ENCODE measurements around the gene DENND5B. TPM values are rescaled to one million over a fixed set of nuclear protein-coding genes. Genes with fewer than 3 reads are reported as not detected.

Gene DENND5B
- total RNA-seq, 4 donors from 2014 or later: 15.7 to 19.1 (median 18.5) TPM

DNA sequence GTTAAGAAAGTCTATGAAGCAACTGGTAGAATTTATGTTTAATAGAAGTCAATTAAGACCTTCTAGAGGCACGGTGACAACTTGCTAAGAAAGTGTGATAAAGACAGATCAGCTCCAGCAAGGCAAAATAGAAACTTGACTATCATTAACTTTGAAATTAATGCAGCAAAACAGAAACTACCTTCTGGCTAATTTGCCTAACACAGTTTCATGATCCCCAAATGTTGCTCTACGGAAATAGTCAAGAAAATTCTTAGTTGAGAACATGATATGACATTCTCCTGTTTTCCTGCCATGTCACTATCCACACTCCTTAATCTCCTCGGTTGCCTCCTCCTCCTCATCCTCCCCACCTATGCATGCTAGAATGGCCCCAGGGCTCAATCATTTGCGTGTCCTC is 4.2 kb downstream of the DENND5B start:
- no peak for DNase-seq (ENCODE audit: extremely low spot score)
- H3K36me3 ChIP-seq: no peaks in the 10 kb centered on the region
- H3K27ac ChIP-seq (replicated peaks in 1 of 4): no peak overlapping the region
- TF ChIP-seq POLR2AphosphoS5 (IDR thresholded peaks at IDR 0.05): no peak
- WGBS: 82% methylated on average over 4 of the region's 4 CpGs
- H3K4me3 ChIP-seq: no peak overlapping the region
- no peaks in the 10 kb centered on the region for H3K9me3 ChIP-seq
- intact Hi-C loops (cut with DNase I): loop anchor here (10.0 kb wide), 1 partner anchor 92 kb away; no protein-coding TSS in a partner anchor
- H3K27me3 ChIP-seq: no peaks in the 10 kb centered on the region
- peaks cover 17 to 45% (median 35%) of the 10 kb centered on the region in 4 donors for H3K4me1 ChIP-seq

DNA sequence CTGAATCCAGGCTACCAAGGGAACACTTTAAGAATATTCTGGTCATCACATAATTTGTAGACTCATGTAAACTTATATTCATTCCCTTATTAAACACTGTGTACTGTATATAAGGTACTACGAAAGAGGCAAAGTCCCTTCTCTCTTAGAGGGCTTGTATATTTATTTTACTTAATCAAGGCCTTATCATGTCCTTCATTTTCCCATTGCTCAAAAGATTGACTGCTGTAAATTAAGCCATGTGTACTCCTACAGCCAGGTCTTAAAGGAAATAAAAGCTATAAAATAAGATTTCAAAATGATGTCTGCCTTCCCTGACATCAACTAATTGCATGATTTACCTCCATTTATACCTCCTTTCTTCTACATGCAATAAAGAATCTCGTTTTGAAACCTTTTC is 5.0 kb downstream of the DENND5B start:
- TF ChIP-seq, protein P1, sequence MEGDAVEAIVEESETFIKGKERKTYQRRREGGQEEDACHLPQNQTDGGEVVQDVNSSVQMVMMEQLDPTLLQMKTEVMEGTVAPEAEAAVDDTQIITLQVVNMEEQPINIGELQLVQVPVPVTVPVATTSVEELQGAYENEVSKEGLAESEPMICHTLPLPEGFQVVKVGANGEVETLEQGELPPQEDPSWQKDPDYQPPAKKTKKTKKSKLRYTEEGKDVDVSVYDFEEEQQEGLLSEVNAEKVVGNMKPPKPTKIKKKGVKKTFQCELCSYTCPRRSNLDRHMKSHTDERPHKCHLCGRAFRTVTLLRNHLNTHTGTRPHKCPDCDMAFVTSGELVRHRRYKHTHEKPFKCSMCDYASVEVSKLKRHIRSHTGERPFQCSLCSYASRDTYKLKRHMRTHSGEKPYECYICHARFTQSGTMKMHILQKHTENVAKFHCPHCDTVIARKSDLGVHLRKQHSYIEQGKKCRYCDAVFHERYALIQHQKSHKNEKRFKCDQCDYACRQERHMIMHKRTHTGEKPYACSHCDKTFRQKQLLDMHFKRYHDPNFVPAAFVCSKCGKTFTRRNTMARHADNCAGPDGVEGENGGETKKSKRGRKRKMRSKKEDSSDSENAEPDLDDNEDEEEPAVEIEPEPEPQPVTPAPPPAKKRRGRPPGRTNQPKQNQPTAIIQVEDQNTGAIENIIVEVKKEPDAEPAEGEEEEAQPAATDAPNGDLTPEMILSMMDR (IDR thresholded peaks at IDR 0.05): no peak
- TF ChIP-seq POLR2A (IDR thresholded peaks at IDR 0.05; ENCODE audit: low read depth) (no peak), EP300 (IDR thresholded peaks at IDR 0.05) (no peak), POLR2AphosphoS5 (IDR thresholded peaks at IDR 0.05) (no peak)
- no peaks in the 10 kb centered on the region for H3K36me3 ChIP-seq
- H3K4me1 ChIP-seq: peaks cover 17 to 39% (median 32%) of the 10 kb centered on the region in 4 donors
- DNase-seq (ENCODE audit: extremely low spot score): no peak
- no peaks in the 10 kb centered on the region for H3K9me3 ChIP-seq
- no peak overlapping the region for H3K27ac ChIP-seq (replicated peaks in 1 of 4)
- 88% methylated on average over 2 of the region's 2 CpGs for WGBS
- intact Hi-C loops (cut with DNase I): loop anchor here (10.0 kb wide), 1 partner anchor 91 kb away; no protein-coding TSS in a partner anchor
- H3K4me3 ChIP-seq: no peak overlapping the region
- H3K27me3 ChIP-seq: no peaks in the 10 kb centered on the region

DNA sequence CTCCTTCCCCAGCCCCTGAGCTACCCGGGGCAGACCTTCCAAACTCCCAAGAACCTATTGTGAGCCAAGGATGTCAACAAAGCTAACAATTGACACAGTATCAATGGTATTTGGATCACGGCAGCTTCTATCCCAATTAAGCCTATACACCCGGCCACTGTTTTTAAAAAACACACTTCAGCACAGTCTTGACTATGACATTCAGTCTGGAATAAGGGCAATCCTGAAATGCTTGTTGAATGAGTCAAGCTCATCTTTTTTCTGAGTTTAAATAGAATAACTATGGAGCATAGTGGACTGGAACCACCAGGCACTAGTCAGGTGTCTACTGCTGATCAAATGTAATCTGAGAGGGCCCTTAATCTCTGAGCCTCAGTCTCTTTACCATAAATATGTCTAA is 5.7 kb downstream of the DENND5B start:
- no peaks in the 10 kb centered on the region for H3K9me3 ChIP-seq
- peaks cover 17 to 39% (median 32%) of the 10 kb centered on the region in 4 donors for H3K4me1 ChIP-seq
- TF ChIP-seq POLR2AphosphoS5 (IDR thresholded peaks at IDR 0.05): no peak
- TF ChIP-seq, protein P1 (IDR thresholded peaks at IDR 0.05): no peak
- no peak for TF ChIP-seq POLR2A (IDR thresholded peaks at IDR 0.05; ENCODE audit: low read depth)
- no peak for TF ChIP-seq EP300 (IDR thresholded peaks at IDR 0.05)
- 68% methylated on average over 3 of the region's 3 CpGs for WGBS
- no peaks in the 10 kb centered on the region for H3K27me3 ChIP-seq
- DNase-seq (ENCODE audit: extremely low spot score): no peak
- no peaks in the 10 kb centered on the region for H3K36me3 ChIP-seq
- no peak overlapping the region for H3K4me3 ChIP-seq
- intact Hi-C loops (cut with DNase I): loop anchor here (10.0 kb wide), 1 partner anchor 90 kb away; no protein-coding TSS in a partner anchor
- no peak overlapping the region for H3K27ac ChIP-seq (replicated peaks in 1 of 4)

DNA sequence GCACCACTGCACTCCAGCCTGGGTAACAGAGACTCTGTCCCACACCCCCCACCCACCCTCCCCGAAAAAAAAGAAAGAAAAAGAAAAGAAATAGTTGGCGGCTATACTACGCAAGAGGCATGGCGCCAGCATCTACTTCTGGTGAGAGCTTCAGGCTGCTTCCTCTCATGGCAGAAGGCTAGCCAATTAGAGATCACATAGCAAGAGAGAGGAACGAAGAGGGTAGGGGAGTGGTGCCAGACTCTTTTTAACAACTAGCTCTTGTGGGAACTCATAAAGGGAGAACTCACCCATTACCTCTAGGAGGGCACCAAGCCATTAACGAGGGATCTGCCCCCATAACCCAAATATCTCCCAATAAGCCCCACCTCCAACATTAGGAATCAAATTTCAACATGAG is 6.2 kb downstream of the DENND5B start:
- Histone ChIP-seq H3K27ac (replicated peaks in 1 of 4) (no peak overlapping the region), H3K9me3 (no peaks in the 10 kb centered on the region), H3K4me3 (no peak overlapping the region), H3K27me3 (no peaks in the 10 kb centered on the region), H3K4me1 (peaks cover 17 to 39% (median 32%) of the 10 kb centered on the region in 4 donors), H3K36me3 (no peaks in the 10 kb centered on the region)
- no peak for DNase-seq (ENCODE audit: extremely low spot score)
- intact Hi-C loops (cut with DNase I): loop anchor here (10.0 kb wide), 1 partner anchor 90 kb away; no protein-coding TSS in a partner anchor
- WGBS: 87% methylated on average over 6 of the region's 6 CpGs
- TF ChIP-seq POLR2A (IDR thresholded peaks at IDR 0.05; ENCODE audit: low read depth) (no peak), POLR2AphosphoS5 (IDR thresholded peaks at IDR 0.05) (no peak), EP300 (IDR thresholded peaks at IDR 0.05) (no peak)
- TF ChIP-seq, protein P1 (IDR thresholded peaks at IDR 0.05): no peak

DNA sequence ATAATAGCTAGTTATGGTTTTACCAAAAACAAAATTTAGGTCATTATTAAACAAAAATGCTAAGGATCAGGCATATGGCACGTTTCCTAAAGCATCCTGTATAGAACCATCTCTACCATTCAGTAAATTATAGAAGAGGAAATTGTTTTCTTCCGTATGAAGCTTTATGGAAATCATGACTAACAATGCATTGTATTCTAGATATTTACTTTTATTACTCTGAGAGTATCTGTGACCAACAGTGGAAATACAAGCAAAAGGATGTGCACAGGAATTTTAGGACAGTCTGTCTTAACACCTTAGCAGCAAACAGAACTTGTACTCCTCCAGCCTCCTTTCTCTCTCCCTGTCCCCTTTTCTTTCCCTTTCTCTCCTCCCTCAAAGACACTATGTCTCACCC is 7.1 kb downstream of the DENND5B start:
- TF ChIP-seq, protein P1 (IDR thresholded peaks at IDR 0.05): no peak
- TF ChIP-seq EP300 (IDR thresholded peaks at IDR 0.05) (no peak), POLR2AphosphoS5 (IDR thresholded peaks at IDR 0.05) (no peak), POLR2A (IDR thresholded peaks at IDR 0.05; ENCODE audit: low read depth) (no peak)
- Histone ChIP-seq H3K27me3 (no peaks in the 10 kb centered on the region), H3K4me1 (peaks cover 17 to 41% (median 34%) of the 10 kb centered on the region in 4 donors), H3K27ac (replicated peaks in 1 of 4) (no peak overlapping the region), H3K36me3 (no peaks in the 10 kb centered on the region), H3K4me3 (no peak overlapping the region), H3K9me3 (no peaks in the 10 kb centered on the region)
- no peak for DNase-seq (ENCODE audit: extremely low spot score)
- WGBS: 71% methylated on average over 2 of the region's 2 CpGs
- intact Hi-C loops (cut with DNase I): loop anchor here (10.0 kb wide), 1 partner anchor 89 kb away; no protein-coding TSS in a partner anchor
